Suppressor macrophage (primary cell): ENCODE results near the gene HERPUD1.
A peak's percentile ranks its signal among the peaks of the same experiment; 100 is the strongest.
"Not testable (repeated sequence)": the region's sequence is repeated elsewhere in the genome, so short reads cannot be mapped to it uniquely, and the experiment has no call there.

Source experiments
- DNase-seq, 4 experiments: peaks; one replicate each; pipeline ENCODE4 v3.0.0-alpha.2; 2020 to 2022
- total RNA-seq, 17 experiments: gene quantifications; one replicate each; lab custom pipeline; 2026; ENCODE audit warnings: mixed read lengths in 6 of 17, inconsistent platforms in 3 of 17; lab: John Stamatoyannopoulos, UW

Gene HERPUD1
- total RNA-seq: 40.6 to 162 (median 112) reads per million in 17 experiments

DNA sequence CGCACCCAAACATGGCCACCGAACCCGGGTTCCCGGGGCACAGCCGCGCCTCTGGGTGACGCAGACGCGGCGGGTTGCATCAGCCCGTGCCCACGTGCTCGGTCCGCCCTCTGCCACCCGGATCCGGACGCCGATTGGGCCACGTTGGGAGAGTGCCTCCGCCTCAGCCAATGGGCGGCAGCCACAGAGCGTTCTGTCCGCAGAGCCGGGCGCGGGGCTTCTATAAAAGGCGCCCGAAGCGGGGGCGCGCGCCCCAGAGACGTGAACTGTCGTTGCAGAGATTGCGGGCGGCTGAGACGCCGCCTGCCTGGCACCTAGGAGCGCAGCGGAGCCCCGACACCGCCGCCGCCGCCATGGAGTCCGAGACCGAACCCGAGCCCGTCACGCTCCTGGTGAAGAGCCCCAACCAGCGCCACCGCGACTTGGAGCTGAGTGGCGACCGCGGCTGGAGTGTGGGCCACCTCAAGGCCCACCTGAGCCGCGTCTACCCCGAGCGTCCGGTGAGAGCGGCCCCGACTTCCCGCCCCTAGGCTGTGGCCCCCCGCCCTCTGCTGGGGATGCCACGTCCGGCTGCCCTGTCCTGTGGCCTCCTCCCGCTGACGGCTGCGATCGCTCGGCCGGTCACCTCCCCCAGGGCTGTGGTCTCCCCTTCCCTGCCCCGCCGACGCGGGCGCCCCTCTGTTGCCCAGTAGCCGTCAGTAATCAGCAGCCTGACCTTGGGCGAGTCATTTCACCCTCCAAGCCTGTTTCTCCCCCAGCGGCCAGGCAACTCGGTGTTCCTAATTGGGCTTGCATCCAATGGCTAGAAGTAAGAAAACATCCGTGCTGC is at the start of gene HERPUD1:
Gene HERPUD1 (plus strand): TSS at position 251 of the 829 bp plus-strand sequence. CDS start 103 bp downstream, at position 354.
- DNase-seq: peak; percentile 99

GRCh38 chr16:56883586-56883985 is 48.4 kb upstream of the HERPUD1 start:
- no peak for DNase-seq

DNA sequence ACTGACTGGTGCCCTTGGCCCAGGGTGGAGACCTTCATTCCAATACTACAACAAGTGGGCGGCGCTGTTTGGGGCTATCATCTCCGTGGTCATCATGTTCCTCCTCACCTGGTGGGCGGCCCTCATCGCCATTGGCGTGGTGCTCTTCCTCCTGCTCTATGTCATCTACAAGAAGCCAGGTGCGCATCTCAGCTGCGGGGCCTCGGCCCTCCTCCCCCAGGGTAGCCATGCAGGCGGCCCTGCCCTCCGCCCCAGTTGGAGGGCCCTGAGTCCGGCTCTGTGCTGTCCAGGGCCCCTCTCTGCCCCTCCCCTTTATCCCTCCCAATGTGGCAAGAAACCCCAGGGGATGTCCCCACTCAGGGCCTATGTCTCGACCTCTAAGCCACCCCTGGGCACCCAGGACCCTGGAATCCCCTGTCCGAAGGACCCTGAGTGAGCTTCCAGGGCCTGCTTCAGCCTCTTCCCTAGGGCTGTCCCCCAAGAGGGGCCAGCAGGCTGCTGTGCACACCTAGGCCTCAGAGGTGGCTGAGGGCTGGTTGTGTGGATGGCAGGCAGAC is 47.8 kb upstream of the HERPUD1 start:
- no peak for DNase-seq

DNA sequence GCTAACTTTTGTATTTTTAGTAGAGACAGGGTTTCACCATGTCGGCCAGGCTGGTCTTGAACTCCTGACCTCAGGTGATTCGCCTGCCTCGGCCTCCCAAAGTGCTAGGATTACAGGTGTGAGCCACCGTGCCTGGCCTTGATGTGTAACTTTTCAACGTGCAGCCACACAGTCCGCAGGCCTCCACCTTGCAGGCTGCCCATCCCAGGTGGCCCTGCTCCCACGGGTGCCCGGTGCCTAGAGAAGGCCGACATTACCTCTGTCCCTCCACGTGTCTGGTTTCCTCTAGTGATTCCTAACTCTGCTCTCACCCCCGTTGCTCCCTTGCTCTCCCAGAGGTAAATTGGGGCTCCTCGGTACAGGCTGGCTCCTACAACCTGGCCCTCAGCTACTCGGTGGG is 47.0 kb upstream of the HERPUD1 start:
- DNase-seq: not testable (repeated sequence)

- no peak for DNase-seq
Measured at GRCh38 chr16:56885446-56886162, 46.3 kb upstream of the HERPUD1 start.

GRCh38 chr16:56886296-56886695 is 45.6 kb upstream of the HERPUD1 start:
- DNase-seq: no peak

DNA sequence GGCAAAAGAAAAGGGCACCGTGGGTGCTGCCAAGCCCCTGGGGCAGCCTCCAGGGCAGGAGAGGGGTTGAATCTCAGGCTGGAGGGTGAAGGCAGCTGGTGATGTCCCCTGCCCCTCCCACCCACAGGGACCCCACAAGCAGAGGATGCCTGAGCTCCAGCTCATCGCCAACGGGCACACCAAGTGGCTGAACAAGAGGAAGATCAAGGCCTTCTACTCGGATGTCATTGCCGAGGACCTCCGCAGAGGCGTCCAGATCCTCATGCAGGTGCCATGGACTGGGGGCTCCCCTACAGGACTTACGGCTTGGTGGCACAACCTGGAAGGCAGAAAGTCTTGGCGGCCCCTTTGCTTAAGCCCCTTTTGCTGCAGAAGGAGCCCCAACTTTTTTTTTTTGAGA is 45.1 kb upstream of the HERPUD1 start:
- no peak for DNase-seq

DNA sequence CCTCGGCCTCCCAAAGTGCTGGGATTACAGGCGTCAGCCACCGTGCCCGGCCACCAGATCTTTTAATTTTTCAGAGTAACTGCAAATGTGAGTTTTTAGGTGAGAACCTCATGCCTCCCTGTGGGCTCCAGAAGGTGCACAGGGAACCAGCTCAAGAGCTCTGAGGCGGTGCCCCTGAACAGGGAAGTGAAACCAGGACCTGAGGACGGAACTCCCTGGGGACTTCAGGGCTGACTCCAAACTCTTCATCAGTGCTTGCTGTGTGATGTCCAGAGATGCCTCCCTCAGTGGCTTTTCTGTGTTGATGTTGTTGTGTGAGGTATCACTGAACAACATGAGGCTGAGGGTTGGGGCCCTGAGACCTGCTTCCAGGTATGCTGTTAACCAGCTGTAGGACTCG is 43.1 kb upstream of the HERPUD1 start:
- DNase-seq: peak; percentile 45 to 75 (median 73)

DNA sequence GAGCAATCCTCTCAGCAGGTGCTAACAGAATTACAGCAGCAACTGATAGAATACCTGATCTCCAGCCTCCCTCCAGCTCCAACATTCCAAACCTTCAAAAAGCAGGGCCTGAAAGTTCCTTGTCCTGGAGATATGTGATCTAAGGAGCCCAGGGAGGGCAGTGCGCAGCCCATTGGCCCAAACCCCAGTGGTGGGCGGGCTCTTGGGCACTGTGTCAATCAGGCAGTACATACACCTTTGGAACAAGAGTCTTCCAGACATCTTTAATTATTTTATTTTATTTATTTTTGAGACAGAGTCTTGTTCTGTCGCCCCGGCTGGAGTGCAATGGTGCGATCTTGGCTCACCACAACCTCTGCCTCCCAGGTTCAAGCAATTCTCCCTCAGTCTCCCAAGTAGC is 42.7 kb upstream of the HERPUD1 start:
- DNase-seq: peak in 1 of 4 experiments; percentile 17

DNA sequence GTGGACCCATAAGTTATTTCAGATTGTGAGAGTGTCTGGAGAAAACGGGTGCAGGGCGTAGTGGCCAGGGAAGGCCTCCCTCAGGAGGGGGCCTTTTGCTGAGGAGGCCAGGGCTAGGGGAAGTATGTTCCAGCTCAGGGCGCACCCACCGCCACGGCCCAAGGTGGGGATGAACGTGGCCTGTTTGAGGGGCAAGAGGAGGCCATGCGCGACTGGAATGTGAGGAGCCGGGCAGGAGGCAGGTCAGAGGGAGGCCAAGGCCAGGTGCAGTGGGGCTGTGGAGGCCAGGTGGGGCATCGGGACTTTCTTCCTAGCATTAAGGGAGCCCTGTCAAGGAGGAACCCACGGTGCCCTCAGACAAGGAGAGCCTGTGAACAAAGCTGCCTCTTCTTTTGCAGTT is 40.3 kb upstream of the HERPUD1 start:
- no peak for DNase-seq

GRCh38 chr16:56892705-56893104 is 39.2 kb upstream of the HERPUD1 start:
- DNase-seq: no peak

DNA sequence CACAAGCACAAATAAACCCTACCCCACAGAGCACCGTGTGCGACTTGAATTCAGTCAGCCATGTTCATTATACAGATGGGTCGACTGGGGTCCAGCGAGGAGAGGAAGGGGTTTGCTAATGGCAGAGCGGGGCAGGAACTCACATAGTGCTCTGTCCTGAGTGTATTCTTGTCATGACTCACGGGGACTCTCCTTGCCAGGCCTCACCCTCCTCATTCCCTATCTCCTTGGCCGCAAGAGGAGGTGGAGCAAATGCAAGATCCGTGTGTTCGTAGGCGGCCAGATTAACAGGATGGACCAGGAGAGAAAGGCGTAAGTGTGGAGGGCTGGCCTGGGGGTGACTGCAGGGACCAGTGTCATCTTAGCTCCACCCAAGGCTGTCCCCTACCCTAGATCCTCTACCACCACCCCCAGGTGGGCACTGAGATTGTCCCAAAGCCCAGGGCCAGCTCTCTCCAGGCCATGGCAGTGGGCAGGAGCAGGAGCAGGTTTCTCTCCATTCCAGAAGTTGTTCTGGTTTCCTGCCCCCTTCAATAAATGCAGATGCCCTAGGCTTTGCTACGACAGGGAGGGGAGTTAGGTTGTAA is 37.5 kb upstream of the HERPUD1 start:
- DNase-seq: no peak

DNA sequence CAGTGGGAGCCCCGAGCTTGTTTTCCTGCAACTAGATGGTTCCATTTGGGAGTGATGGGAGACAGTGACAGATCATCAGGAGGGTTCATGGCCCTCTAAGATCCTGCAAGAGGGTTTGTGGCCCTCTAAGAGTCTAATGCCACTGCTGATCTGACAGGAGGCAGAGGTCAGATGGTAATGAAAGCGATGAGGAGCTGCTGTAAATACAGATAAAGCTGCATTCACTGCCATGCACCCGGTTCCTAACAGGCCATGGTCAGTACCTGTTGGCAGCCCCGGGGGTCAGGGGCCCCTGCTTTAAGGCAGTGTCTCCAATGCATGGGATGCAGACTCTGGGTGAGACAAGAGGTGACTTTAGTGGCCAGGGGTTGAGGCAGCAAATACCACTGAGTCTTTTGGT is 36.1 kb upstream of the HERPUD1 start:
- no peak for DNase-seq

DNA sequence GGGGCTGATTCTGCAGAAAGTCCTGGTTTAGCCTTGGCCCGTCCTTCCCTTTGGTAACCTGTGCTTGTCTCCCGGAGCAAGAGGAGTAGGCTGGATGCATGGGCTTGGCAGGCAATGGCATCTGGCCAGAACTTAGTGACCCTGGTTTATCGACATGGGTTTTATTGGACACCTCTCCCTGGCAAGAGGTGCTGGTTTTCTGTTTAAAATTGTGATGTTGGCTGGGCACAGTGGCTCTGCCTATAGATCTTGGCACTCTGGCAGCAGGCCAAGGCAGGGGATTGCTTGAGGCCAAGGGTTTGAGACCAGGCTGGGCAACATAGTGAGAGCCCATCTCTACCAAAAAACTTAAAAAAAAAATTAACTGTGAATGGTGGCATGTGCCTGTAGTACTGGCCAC is 35.7 kb upstream of the HERPUD1 start:
- no peak for DNase-seq

DNA sequence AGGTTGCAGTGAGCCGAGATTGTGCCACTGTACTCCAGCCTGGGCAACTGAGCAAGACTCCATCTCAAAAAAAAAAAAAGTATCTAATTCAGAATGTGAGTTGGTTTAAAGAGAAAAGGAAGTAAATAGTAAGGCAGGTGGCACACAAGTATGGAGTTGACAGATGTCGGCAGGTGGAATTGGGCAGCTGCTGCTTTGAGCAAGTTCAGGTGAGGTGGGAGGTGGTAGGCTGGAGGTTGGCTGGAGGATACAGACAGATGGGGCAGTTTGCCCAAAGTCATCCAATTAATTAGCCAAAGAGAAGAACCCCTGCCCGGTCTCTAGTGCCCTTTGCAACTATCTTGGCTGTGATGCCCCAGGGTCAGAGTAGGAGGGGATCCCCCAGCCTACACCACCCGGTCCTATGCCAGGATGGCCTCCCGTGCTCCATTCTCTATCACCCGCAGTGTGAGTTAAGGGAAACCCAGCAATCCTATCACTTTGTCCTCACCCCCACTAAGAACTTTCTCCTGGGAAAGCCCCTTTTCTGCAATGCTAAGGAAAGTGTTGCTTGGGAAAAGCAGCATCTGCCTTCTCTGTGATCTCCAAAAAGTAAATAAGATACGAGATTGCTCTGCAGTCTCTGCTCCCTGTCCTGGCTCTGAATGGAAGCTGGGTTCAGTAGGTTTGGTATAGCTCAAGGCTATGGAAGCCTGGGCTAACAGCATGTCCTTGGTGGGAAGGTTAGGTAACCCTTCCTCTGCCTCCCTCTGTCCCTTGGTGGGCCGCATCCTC is 34.7 kb upstream of the HERPUD1 start:
- no peak for DNase-seq

DNA sequence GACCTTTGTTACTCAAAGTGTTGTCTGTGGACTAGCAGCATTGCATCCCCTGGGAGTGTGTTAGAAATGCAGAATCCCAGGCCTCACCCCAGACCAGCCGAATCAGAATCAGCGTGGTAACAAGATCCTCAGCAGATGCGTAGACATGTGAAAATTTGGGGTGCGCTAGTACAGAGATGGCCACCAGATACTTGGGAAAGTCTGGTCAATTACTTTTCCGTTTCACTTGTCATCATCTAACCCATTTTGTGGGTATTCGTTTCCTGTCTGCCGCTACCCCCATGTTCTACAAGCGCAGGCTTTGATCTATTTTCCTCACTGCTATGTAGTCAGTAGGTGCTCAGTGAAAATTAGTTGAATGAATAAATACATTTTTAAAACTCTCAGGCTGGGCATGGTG is 33.1 kb upstream of the HERPUD1 start:
- no peak for DNase-seq

GRCh38 chr16:56903866-56904265 is 28.1 kb upstream of the HERPUD1 start:
- DNase-seq: no peak

- DNase-seq: no peak
Measured at GRCh38 chr16:56907401-56907800, 24.5 kb upstream of the HERPUD1 start.

DNA sequence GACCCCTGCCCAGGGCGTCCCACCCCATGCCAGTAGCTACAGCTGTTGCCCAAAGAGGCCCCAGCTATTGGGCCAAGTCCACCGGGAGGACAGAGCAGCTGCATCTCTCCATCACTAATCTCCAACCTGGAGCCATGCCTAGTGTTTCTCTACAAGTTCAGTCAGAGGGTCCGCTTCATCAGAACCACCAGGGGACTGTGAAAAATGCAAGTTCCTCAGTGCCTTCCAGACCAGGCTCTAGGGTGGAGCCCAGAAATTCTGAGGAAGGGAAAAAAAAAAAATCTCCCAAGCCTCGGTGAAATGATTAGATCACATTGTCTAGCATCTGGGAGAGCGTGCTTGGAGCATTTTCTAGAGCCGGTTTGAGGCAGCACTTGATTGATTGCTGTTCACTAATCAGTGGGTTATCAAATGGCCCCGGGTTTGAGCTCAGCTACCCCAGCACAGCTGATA is 22.4 kb upstream of the HERPUD1 start:
- peak; percentile 40 to 58 (median 50) for DNase-seq

DNA sequence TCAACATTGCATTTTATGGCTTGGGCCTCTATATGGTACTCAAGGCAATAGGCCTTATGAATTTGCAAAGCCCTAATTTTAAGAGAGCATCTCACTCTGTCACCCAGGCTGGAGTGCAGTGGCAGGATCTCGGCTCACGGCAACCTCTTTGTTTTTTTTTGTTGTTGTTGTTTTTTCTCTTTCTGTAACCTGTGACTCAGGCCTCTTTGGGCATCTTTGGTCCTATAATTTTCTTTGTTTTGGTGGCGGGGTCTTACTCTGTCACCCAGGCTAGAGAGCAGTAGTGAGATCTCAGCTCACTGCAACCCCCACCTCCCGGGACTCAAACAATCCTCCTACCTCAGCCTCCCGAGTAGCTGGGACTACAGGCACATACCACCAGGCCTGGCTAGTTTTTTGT is 21.8 kb upstream of the HERPUD1 start:
- peak in 3 of 4 experiments; percentile 16 to 40 (median 22) for DNase-seq

- DNase-seq: peak; percentile 88 to 95 (median 92)
Measured at GRCh38 chr16:56910654-56911539, 21.0 kb upstream of the HERPUD1 start.
